Left lung (tissue), 10 donors: Measurements from ENCODE around the gene ZBTB20. TPM values are rescaled to one million over a fixed set of nuclear protein-coding genes. Genes with fewer than 3 reads are reported as not detected.
A peak's percentile ranks its signal among the peaks of the same experiment; 100 is the strongest.

Source experiments
- ATAC-seq: fragments of 200-7000 bp; cut with Tn5 transposase; one replicate; pipeline ENCODE4 v1.9.1; 2020; ENCODE audit warnings: moderate library complexity
- DNase-seq, 4 donors: peaks; one replicate each; pipeline ENCODE4 v3.0.0-alpha.2; 2013 to 2020
- H3K27ac ChIP-seq, 2 donors: fragments of 200-600 bp; sonication (generic) in 1 of 2; one replicate each; pipeline versions ENCODE4 v1.5.0 to v1.8.0; 2020 to 2021
- H3K27me3 ChIP-seq, 2 donors: fragments of 200-600 bp; sonication (generic) in 1 of 2; one replicate each; pipeline versions ENCODE4 v1.5.0 to v1.8.0; 2020 to 2021
- H3K36me3 ChIP-seq, 2 donors: fragments of 200-600 bp; sonication (generic) in 1 of 2; one replicate each; pipeline versions ENCODE4 v1.5.0 to v1.8.0; 2020 to 2021
- H3K4me1 ChIP-seq, 2 donors: fragments of 200-600 bp; one replicate each; pipeline ENCODE4 v1.8.0; 2021
- H3K4me3 ChIP-seq, 2 donors: fragments of 200-600 bp; sonication (generic) in 1 of 2; one replicate each; pipeline versions ENCODE4 v1.5.0 to v1.8.0; 2020 to 2021; ENCODE audit warnings: mild to moderate bottlenecking in 1 of 2
- H3K9me3 ChIP-seq, 2 donors: fragments of 200-600 bp; sonication (generic) in 1 of 2; one replicate each; pipeline versions ENCODE4 v1.5.0 to v1.8.0; 2020 to 2021
- CTCF ChIP-seq, 2 donors: fragments of 200-600 bp; sonication (generic) in 1 of 2; IDR thresholded peaks; one replicate each; pipeline versions ENCODE4 v1.5.0 to v1.8.0; 2021; ENCODE audit warnings: antibody characterized with exemption in 2 of 2
- intact Hi-C, 2 donors: fragments of 100-400 bp; cut with DNase I; formaldehyde crosslinking; loops; one replicate each; pipeline versions ENCODE4 v1.11.2 to v1.14.2; 2022
- polyA plus RNA-seq, 6 donors: library from polyadenylated mRNA; unstranded; fragments of 120-200 nt; gene quantifications; one replicate each; pipeline ENCODE4 v1.2.1, GENCODE V29; 2013; ENCODE audit not compliant: insufficient read length in 6 of 6
- total RNA-seq, 2 donors: library from RNA; stranded (reverse); fragmentation: NEBNext Ultra II Directional; extraction: Animal tissue kit (Norgen Biotek cat#: 25700); gene quantifications; one replicate each; pipeline ENCODE4 v1.2.1, GENCODE V29; 2021
- donor health status: DM: no; HTN: yes; CAD: no.
- donor health status: DM: no; HTN: no; CAD: no.

ZBTB20 gene
- total and polyA plus RNA-seq, 8 donors: 1.1 to 63.5 (median 6.0) TPM

GRCh38 chr3:114691871-114692270 is 455.2 kb downstream of the ZBTB20 start:
- TF ChIP-seq CTCF (IDR thresholded peaks at IDR 0.05): no peak
- H3K36me3 ChIP-seq: no peaks in the 10 kb centered on the region
- no peak overlapping the region for H3K4me3 ChIP-seq
- ATAC-seq: no peak
- no peak for DNase-seq
- no peak overlapping the region for H3K27ac ChIP-seq
- peaks cover 0 to 8% of the 10 kb centered on the region in 2 donors for H3K4me1 ChIP-seq
- H3K27me3 ChIP-seq: no peaks in the 10 kb centered on the region
- no peaks in the 10 kb centered on the region for H3K9me3 ChIP-seq
- intact Hi-C loops: no loop called here

GRCh38 chr3:114690911-114691310 is 456.2 kb downstream of the ZBTB20 start:
- H3K4me1 ChIP-seq: peaks cover 0 to 9% of the 10 kb centered on the region in 2 donors
- no peaks in the 10 kb centered on the region for H3K27me3 ChIP-seq
- DNase-seq: no peak
- no peak for ATAC-seq
- no peak for TF ChIP-seq CTCF (IDR thresholded peaks at IDR 0.05)
- no peak overlapping the region for H3K27ac ChIP-seq
- no peak overlapping the region for H3K4me3 ChIP-seq
- intact Hi-C loops: no loop called here
- no peaks in the 10 kb centered on the region for H3K9me3 ChIP-seq
- H3K36me3 ChIP-seq: no peaks in the 10 kb centered on the region

GRCh38 chr3:114687151-114687550 is 459.9 kb downstream of the ZBTB20 start:
- no peak for TF ChIP-seq CTCF (IDR thresholded peaks at IDR 0.05)
- no peak overlapping the region for H3K27ac ChIP-seq
- H3K27me3 ChIP-seq: no peaks in the 10 kb centered on the region
- no peaks in the 10 kb centered on the region for H3K9me3 ChIP-seq
- no peak overlapping the region for H3K4me3 ChIP-seq
- DNase-seq: no peak
- intact Hi-C loops: no loop called here
- no peak for ATAC-seq
- H3K4me1 ChIP-seq: peaks cover 0 to 10% of the 10 kb centered on the region in 2 donors
- H3K36me3 ChIP-seq: no peaks in the 10 kb centered on the region

- intact Hi-C loops: no loop called here
- no peak for ATAC-seq
These were observed 460.5 kb downstream of the ZBTB20 start for GRCh38 chr3:114686621-114687020.

GRCh38 chr3:114685161-114685560 is 461.9 kb downstream of the ZBTB20 start:
- no peak overlapping the region for H3K4me3 ChIP-seq
- H3K36me3 ChIP-seq: no peaks in the 10 kb centered on the region
- TF ChIP-seq CTCF (IDR thresholded peaks at IDR 0.05): no peak
- H3K4me1 ChIP-seq: peaks cover 0 to 10% of the 10 kb centered on the region in 2 donors
- peak overlapping the region in 1 of 2 donors; percentile 28 for H3K27ac ChIP-seq
- intact Hi-C loops: no loop called here
- no peak for DNase-seq
- no peaks in the 10 kb centered on the region for H3K9me3 ChIP-seq
- H3K27me3 ChIP-seq: no peaks in the 10 kb centered on the region
- ATAC-seq: no peak

More at GRCh38 chr3:114686621-114687020, 460.5 kb downstream of the ZBTB20 start:
- TF ChIP-seq CTCF (IDR thresholded peaks at IDR 0.05): no peak
- H3K9me3 ChIP-seq: no peaks in the 10 kb centered on the region
- H3K4me1 ChIP-seq: peaks cover 0 to 10% of the 10 kb centered on the region in 2 donors
- no peaks in the 10 kb centered on the region for H3K27me3 ChIP-seq
- H3K4me3 ChIP-seq: no peak overlapping the region
- H3K27ac ChIP-seq: no peak overlapping the region
- no peak for DNase-seq
- H3K36me3 ChIP-seq: no peaks in the 10 kb centered on the region
